ENCODE results near the gene MED12.
A peak's percentile ranks its signal among the peaks of the same experiment; 100 is the strongest.
"Not testable (repeated sequence)": the region's sequence is repeated elsewhere in the genome, so short reads cannot be mapped to it uniquely, and the experiment has no call there.

Gene MED12

GRCh38 chrX:71160475-71160874 lies 42.1 kb downstream of the MED12 start:
- no peak for FAIRE-seq
- DNase-seq (ENCODE audit: low spot score): no peak

- DNase-seq (ENCODE audit: low spot score) (no peak), FAIRE-seq (no peak)
Observed at GRCh38 chrX:71162981-71163380, 44.6 kb downstream of the MED12 start.

- DNase-seq (ENCODE audit: low spot score): no peak
- no peak for FAIRE-seq
Observed at GRCh38 chrX:71164071-71164470, 45.7 kb downstream of the MED12 start.

GRCh38 chrX:71166461-71166860 lies 48.1 kb downstream of the MED12 start:
- DNase-seq (ENCODE audit: low spot score) (no peak), FAIRE-seq (no peak)

GRCh38 chrX:71167031-71167781 lies 48.8 kb downstream of the MED12 start:
- FAIRE-seq (no peak), DNase-seq (ENCODE audit: low spot score) (no peak)

GRCh38 chrX:71168134-71168533 lies 49.7 kb downstream of the MED12 start:
- FAIRE-seq (no peak), DNase-seq (ENCODE audit: low spot score) (no peak)

GRCh38 chrX:71169586-71169985 lies 51.2 kb downstream of the MED12 start:
- DNase-seq (ENCODE audit: low spot score) (no peak), FAIRE-seq (no peak)

GRCh38 chrX:71170660-71171059 lies 52.3 kb downstream of the MED12 start:
- no peak for DNase-seq (ENCODE audit: low spot score)
- no peak for FAIRE-seq

- no peak for DNase-seq (ENCODE audit: low spot score)
- FAIRE-seq: no peak
Observed at GRCh38 chrX:71171110-71171801, 52.9 kb downstream of the MED12 start.

GRCh38 chrX:71173440-71173839 lies 55.0 kb downstream of the MED12 start:
- DNase-seq (ENCODE audit: low spot score) (no peak), FAIRE-seq (no peak)

- no peak for DNase-seq (ENCODE audit: low spot score)
- FAIRE-seq: no peak
Observed at GRCh38 chrX:71174795-71175194, 56.4 kb downstream of the MED12 start.

GRCh38 chrX:71175531-71175930 lies 57.1 kb downstream of the MED12 start:
- FAIRE-seq: no peak
- DNase-seq (ENCODE audit: low spot score): no peak

- DNase-seq (ENCODE audit: low spot score) (no peak), FAIRE-seq (no peak)
Observed at GRCh38 chrX:71177327-71177726, 58.9 kb downstream of the MED12 start.

- DNase-seq (ENCODE audit: low spot score) (peak; percentile 50), FAIRE-seq (no peak)
Observed at GRCh38 chrX:71178908-71179307, 60.5 kb downstream of the MED12 start.

- DNase-seq (ENCODE audit: low spot score); FAIRE-seq: not testable (repeated sequence)
Observed at GRCh38 chrX:71180579-71181265, 62.3 kb downstream of the MED12 start.

- no peak for FAIRE-seq
- peak; percentile 17 for DNase-seq (ENCODE audit: low spot score)
Observed at GRCh38 chrX:71181558-71181909, 63.1 kb downstream of the MED12 start.

GRCh38 chrX:71181910-71182799 lies 63.8 kb downstream of the MED12 start:
- no peak for FAIRE-seq
- peak; percentile 92 for DNase-seq (ENCODE audit: low spot score)

- FAIRE-seq: no peak
Observed at GRCh38 chrX:71182871-71183270, 64.5 kb downstream of the MED12 start.

GRCh38 chrX:71183341-71183740 lies 64.9 kb downstream of the MED12 start:
- DNase-seq (ENCODE audit: low spot score) (no peak), FAIRE-seq (no peak)

More at GRCh38 chrX:71182871-71183270, 64.5 kb downstream of the MED12 start:
- DNase-seq (ENCODE audit: low spot score): no peak

GRCh38 chrX:71184092-71184491 lies 65.7 kb downstream of the MED12 start:
- DNase-seq (ENCODE audit: low spot score) (no peak), FAIRE-seq (no peak)

GRCh38 chrX:71184803-71185495 lies 66.6 kb downstream of the MED12 start:
- FAIRE-seq (no peak), DNase-seq (ENCODE audit: low spot score) (no peak)

All from urothelium cell line (cell line).